SW480 (cell line): ENCODE data around the gene HTR6.
A peak's percentile ranks its signal among the peaks of the same experiment; 100 is the strongest.

Source experiments
- DNase-seq: peaks from one replicate; pipeline ENCODE4 v3.0.0-alpha.2; 2016; ENCODE audit warnings: low spot score

Gene HTR6

DNA sequence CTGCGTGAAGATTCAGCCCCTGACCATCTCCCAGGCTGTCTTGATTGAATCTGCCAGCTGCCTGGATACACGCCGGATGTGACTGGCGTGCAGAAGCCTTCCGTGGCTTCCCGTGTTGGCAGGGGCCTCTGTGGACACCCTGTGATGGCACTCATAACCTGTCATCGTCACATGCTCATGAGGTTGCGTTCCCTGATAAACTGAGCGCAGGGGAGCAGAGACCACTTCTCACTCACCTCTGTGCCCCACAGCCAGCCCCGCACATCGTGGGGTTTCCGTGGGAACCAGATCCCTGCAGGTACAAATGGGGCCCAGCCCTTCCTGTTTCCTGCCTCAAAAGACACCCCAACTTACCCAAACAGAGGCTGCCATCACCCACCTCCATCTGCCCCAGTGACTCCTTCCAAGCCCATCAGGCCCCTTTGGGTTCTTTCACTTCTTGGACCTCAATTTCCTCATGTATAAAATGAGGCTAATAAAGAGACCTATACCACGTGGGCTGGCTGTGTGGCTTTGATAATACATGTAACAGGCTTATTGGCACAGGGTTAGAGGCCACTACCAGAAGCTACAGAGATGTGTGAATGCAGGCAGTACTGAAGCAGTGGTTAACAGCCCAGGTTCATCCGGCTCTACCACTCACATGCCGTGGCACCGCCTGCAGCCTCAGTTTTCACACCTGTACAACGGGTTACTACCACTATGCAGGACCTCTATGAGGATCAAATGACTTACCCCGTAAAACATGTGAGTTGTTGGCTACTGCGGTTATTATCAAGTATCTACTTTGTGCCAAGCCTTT lies 23.6 kb downstream of the HTR6 start:
- DNase-seq: no peak

DNA sequence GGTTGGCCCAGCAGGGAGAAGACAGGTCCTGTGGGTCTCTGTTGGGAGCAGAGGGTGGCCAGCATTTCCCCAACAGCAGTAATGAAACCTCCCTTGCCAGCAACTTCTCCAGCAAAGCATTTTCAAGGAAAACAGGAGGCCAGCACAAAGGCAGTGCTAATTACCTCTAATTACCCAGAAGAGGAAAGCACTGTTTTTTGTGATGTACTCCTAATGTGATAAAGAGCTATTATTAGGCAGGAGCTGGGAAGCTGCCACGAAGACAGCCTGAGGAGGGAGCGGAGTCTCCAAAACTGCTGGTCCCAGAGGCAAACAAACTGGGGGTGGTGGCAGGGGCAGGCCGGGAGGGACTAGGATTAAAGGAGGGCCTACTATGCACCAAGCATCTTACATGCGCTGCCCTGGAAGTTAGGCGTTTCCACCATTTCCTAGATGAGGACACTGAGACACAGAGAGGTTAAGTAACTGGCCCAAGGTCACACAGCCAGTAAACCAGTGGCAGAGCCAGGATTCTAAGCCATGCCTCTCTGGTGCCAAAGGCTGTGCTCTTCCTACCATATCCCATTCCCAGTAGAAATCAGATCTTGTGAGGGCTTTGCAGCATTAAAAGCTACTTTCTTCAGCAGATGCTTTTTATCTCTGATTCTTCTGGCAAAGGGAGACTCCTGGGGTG lies 24.5 kb downstream of the HTR6 start:
- no peak for DNase-seq

GRCh38 chr1:19689856-19690255 lies 25.2 kb downstream of the HTR6 start:
- DNase-seq: no peak

DNA sequence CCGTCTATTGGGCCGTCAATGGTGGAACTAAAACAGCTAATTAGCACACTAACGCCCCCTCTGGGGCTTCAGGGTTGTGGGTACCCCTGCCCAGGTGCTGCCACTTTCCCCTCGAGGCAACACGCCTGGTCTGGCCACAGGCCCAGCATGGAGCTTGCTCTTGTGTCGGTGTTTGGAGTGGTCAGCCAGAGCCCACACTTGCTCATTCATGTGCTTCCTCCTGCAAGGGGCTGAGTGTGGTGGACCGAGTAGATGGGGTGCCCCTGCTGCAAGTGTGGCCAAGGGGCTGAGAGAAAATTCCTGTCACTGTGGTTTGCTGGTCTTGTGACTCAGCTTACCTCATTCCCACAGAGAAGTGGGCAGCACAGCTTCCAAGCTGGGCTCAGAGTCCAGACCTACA lies 25.7 kb downstream of the HTR6 start:
- DNase-seq: no peak

GRCh38 chr1:19694298-19694697 lies 29.6 kb downstream of the HTR6 start:
- DNase-seq: no peak

- DNase-seq: no peak
These were observed 31.1 kb downstream of the HTR6 start for GRCh38 chr1:19695772-19696171.

- no peak for DNase-seq
These were observed 32.1 kb downstream of the HTR6 start for GRCh38 chr1:19696820-19697219.

GRCh38 chr1:19698181-19698580 lies 33.5 kb downstream of the HTR6 start:
- no peak for DNase-seq

GRCh38 chr1:19700079-19700777 lies 35.6 kb downstream of the HTR6 start:
- no peak for DNase-seq

DNA sequence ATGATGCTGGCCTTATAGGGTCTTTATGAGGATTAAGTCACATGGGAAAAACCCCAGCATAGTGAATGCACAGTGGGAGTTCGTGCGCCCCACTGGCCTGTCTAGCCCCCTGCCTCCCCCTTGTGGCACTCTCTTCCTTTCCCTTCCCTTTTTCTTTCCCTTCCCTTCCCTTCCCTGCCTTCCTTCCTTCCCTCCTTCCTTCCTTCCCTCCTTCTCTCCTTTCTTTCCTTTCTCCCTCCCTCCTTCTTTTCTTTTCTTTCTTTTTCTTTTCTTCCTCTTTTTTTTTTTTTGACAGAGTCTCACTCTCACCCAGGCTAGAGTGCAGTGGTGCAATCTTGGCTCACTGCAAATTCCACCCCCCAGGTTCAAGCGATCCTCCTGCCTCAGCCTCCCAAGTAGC lies 38.6 kb downstream of the HTR6 start:
- no peak for DNase-seq

- peak; percentile 53 for DNase-seq
These were observed 39.8 kb downstream of the HTR6 start for GRCh38 chr1:19704247-19705113.

GRCh38 chr1:19705464-19705863 lies 40.8 kb downstream of the HTR6 start:
- no peak for DNase-seq

- no peak for DNase-seq
These were observed 41.5 kb downstream of the HTR6 start for GRCh38 chr1:19706136-19706535.

GRCh38 chr1:19708567-19709110 lies 44.0 kb downstream of the HTR6 start:
- no peak for DNase-seq

- DNase-seq: no peak
These were observed 44.7 kb downstream of the HTR6 start for GRCh38 chr1:19709260-19709793.

GRCh38 chr1:19710825-19711611 lies 46.3 kb downstream of the HTR6 start:
- DNase-seq: no peak

DNA sequence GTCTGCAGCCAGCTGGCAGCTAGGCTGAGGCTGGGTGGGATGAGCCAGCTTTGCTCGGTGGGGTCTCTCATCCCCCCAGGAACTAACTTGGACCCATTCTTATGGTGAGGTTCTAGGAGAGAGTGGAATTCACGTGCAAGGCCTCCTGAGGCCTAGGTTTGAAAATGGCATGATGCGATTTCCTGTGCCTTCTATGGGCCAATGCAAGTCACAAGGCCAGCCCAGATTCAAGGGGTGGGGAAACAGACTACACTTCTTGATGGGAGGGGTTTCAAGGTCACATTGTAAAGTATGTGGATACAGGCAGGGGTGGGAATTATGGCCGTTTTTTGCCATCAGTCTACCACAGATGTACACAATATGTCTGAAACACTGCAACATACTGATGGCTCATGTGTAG lies 48.3 kb downstream of the HTR6 start:
- DNase-seq: no peak

DNA sequence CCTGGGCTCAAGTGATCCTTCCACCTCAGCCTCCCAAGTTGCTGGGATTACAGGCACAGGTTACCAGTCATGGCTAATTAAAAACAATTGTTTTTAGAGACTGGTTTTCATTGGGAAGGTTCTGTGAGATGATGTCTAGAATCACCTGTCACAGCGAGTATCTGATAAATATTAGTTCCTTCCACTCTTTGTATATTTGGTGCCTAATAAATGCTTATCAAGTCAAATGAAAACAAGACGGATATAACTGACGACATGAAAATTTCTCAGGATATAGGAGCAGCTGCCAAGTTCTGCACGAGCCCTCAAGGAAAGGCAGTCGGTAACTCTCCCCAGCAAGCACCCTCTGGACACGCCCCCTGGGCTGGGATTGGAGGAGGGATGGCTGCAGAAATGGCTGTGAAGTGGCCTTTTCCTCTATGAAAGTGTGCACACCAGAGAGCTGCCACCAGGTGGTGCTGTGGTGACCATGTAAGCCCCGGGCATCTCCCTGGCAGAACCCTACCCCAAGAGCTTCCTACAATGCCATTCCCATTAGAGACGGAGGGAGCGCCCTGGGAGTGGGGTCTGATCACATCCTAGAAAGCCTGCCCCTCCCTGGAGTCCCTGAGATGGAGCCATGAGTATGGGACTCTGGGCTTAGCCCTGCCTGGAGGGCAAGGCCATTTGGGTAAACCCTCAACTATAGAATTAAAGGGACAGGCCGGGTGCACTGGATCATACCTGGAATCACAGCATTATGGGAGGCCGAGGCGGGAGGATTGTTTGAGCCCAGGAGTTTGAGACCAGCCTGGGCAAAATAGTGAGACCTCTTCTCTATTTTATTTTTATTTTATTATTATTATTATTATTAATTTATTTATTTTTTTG lies 50.9 kb downstream of the HTR6 start:
- peak; percentile 90 for DNase-seq

- no peak for DNase-seq
These were observed 52.8 kb downstream of the HTR6 start for GRCh38 chr1:19717467-19717866.

- no peak for DNase-seq
These were observed 55.5 kb downstream of the HTR6 start for GRCh38 chr1:19720174-19720573.
